HEK293T (cell line): ENCODE data around the gene AHNAK2.

ENCODE experiments used
- TARDBP ChIP-seq: fragments of 450-650 bp; IDR thresholded peaks from 2 replicates; pipeline ENCODE4 v1.6.1; 2016
- ZNF384 ChIP-seq: fragments of 450-650 bp; IDR thresholded peaks from 2 replicates; pipeline ENCODE4 v1.6.1; 2016

DNA sequence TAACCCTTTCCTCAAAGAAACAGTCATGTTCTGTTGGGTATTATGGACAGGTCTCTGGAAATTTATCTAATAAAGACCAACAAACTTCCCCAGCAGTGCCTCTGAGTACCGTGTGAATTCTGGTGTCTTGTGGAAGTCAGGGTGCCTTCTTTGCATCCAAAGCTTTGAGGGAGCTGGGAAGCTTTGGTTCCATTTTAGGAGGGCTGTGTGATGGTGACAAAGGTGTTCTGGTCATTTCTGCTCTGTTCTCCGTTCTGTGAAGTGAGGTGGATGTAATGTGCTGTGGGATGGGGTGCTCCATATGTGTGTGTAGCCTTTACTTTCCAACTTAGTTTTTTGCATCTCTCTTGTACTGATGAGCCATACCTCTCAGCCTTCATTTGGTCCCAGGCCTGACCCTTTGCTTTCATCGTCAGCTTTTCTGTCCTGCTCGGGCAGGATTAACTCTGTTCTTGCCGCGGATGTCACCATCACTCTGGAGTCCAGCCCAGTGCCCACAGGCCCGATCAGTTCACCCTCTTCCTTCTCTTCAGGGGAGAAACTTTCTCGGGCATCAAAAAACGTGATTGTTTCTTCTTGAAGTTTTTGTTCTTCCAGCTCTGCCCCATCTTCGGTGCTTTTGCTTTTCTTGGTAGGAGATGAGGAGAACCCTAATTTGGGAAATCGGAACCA is 40.3 kb downstream of the AHNAK2 start:
- TF ChIP-seq ZNF384, result no peak
- TF ChIP-seq TARDBP, result no peak
